ENCODE measurements around the gene UNC13B. TPM values are rescaled to one million over a fixed set of nuclear protein-coding genes. Genes with fewer than 3 reads are reported as not detected.

Gene UNC13B
- total RNA-seq, 1 donor from 2014 or later: 31.0 TPM

DNA sequence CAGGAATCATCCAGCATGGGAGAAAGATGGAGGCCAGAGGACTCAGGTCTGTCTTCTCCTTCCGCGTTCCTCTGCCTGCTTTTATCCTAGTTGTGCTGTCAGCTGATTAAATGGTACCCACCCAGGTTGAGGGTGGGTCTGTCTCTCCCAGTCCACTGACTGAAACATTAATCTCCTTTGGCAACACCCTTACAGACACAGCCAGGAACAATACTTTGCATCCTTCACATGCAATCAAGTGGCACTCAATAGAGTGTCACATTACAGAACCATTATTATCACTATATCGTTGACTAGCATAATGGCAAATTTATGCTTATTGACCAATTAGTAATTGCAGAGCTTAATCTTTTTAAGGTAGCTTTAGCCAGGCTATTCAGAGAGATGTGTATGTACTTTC, 64.8 kb downstream of the UNC13B start:
- DNase-seq (ENCODE audit: low spot score in 2 of 2, unreplicated experiment in 2 of 2): no peak
- TF ChIP-seq, protein P1, sequence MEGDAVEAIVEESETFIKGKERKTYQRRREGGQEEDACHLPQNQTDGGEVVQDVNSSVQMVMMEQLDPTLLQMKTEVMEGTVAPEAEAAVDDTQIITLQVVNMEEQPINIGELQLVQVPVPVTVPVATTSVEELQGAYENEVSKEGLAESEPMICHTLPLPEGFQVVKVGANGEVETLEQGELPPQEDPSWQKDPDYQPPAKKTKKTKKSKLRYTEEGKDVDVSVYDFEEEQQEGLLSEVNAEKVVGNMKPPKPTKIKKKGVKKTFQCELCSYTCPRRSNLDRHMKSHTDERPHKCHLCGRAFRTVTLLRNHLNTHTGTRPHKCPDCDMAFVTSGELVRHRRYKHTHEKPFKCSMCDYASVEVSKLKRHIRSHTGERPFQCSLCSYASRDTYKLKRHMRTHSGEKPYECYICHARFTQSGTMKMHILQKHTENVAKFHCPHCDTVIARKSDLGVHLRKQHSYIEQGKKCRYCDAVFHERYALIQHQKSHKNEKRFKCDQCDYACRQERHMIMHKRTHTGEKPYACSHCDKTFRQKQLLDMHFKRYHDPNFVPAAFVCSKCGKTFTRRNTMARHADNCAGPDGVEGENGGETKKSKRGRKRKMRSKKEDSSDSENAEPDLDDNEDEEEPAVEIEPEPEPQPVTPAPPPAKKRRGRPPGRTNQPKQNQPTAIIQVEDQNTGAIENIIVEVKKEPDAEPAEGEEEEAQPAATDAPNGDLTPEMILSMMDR (IDR thresholded peaks at IDR 0.05; ENCODE audit: unreplicated experiment): no peak
- Mint-ChIP-seq H3K9me3 (peaks cover 31% of the 10 kb centered on the region), H3K4me1 (peaks cover 22% of the 10 kb centered on the region), H3K4me3 (no peak overlapping the region), H3K27me3 (ENCODE audit: low read depth) (no peaks in the 10 kb centered on the region), H3K36me3 (peaks cover 9% of the 10 kb centered on the region), H3K27ac (peak overlapping the region; percentile 36)

DNA sequence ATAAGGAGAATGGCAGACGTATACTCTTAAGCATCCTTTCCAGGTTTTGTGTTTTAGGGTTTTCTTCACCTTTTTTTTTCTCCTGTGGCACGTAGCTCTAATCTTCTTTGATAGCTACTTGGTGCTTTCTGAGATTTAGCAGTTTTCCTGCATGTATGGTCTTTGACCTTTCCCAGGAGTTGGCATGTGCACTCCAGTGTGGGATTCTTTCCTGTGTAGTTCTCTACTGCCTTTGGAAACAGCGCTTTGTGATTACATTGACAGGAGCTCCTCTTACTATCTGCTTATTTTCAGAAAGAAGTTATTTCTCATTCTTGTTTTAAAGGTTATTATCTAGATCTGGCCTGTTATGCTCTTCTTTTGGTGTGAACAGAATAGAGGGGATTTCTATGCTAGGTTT, 65.5 kb downstream of the UNC13B start:
- TF ChIP-seq, protein P1 (IDR thresholded peaks at IDR 0.05; ENCODE audit: unreplicated experiment): no peak
- H3K36me3 Mint-ChIP-seq: peaks cover 9% of the 10 kb centered on the region
- peaks cover 23% of the 10 kb centered on the region for H3K4me1 Mint-ChIP-seq
- no peaks in the 10 kb centered on the region for H3K27me3 Mint-ChIP-seq (ENCODE audit: low read depth)
- no peak overlapping the region for H3K4me3 Mint-ChIP-seq
- H3K9me3 Mint-ChIP-seq: peaks cover 25% of the 10 kb centered on the region
- no peak for DNase-seq (ENCODE audit: low spot score in 2 of 2, unreplicated experiment in 2 of 2)
- peak overlapping the region; percentile 81 for H3K27ac Mint-ChIP-seq

DNA sequence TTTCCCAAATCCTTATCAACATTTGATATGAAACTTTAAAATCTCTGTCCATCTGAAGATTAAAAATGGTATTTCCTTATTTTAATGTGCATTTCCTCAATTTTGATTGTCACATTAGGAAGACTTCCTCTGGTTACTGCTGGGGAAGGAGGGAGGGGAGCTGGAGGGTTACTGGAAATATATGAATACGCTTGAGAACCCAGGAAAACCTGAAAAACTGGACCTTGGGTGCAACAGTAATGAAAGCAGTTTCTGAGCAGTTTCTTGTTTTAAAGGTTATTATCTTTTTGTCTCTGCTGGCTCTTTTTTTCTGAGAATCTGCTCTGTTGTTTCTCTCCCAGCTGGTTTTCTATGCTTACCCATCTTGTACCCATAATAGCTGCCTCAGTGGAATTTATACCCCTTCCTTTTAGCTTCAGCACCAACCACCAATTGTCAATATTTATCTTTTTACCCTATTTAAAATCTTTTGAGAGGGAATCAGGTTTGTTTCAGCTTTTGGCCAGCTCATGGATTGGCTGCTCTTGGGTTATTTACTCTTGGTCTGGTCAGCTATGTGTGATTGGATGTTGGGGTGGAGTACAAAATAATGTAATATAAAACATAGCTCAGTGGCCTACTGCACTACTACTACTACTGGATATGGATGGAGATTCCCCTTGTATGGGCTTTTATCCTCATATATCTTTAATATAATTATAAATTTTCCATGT, 67.4 kb downstream of the UNC13B start:
- no peak overlapping the region for H3K4me3 Mint-ChIP-seq
- H3K27ac Mint-ChIP-seq: peak overlapping the region; percentile 87
- H3K9me3 Mint-ChIP-seq: peaks cover 7% of the 10 kb centered on the region
- TF ChIP-seq, protein P1 (IDR thresholded peaks at IDR 0.05; ENCODE audit: unreplicated experiment): no peak
- no peaks in the 10 kb centered on the region for H3K36me3 Mint-ChIP-seq
- H3K4me1 Mint-ChIP-seq: peaks cover 23% of the 10 kb centered on the region
- no peaks in the 10 kb centered on the region for H3K27me3 Mint-ChIP-seq (ENCODE audit: low read depth)
- no peak for DNase-seq (ENCODE audit: low spot score in 2 of 2, unreplicated experiment in 2 of 2)

DNA sequence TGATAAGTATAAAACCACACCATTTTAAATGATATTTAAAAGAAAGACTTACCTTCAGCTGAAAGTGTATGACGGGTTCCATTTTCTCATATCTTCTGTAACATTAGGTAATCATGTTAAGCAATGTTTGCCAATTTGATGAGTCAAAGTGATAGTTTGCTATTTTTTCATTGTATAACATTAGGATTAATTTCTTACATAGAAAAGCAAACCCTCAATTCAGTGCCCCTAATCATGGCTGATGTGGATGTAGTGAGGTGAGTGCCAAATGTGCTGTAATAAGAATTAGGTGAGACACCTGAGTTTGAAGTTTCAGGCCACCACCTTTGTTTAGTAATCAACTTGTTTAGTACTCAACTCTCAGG, 68.0 kb downstream of the UNC13B start:
- TF ChIP-seq, protein P1 (IDR thresholded peaks at IDR 0.05; ENCODE audit: unreplicated experiment): no peak
- Mint-ChIP-seq H3K9me3 (peaks cover 1% of the 10 kb centered on the region), H3K36me3 (no peaks in the 10 kb centered on the region), H3K4me3 (no peak overlapping the region), H3K27ac (peak overlapping the region; percentile 25), H3K27me3 (ENCODE audit: low read depth) (no peaks in the 10 kb centered on the region), H3K4me1 (peaks cover 23% of the 10 kb centered on the region)
- no peak for DNase-seq (ENCODE audit: low spot score in 2 of 2, unreplicated experiment in 2 of 2)

DNA sequence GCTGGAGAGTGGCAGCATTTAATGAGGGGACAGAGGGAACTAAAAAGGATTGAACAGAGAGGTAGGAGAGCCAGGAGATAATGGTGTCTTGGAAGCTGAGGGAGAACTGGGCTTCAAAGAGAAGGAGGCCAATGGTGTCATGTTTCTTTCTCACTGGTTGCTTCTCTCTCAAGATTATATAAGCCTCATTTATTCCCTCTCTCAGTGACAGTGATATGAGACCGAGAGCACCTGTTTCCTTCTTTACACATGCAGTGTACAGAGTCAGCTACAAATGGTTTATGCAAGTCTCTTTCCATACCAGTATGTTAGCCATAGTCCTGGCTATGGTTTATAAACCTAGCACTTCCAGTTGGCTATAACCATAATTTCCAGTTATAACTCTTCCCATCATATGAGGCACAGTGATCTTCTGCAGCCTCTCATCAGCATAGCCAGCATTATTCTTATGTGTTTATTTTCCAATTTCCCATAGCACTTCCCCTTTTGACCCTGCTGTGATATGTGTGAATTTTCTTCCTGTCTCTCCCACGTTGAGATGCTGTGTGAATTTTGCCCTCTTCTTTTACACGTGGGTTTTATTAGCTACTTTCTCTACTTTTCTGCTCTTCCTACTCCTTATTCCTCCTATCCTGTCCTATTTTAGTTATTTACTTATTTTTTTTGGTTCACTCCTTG, 71.2 kb downstream of the UNC13B start:
- peaks cover 10% of the 10 kb centered on the region for H3K4me1 Mint-ChIP-seq
- H3K36me3 Mint-ChIP-seq: no peaks in the 10 kb centered on the region
- no peaks in the 10 kb centered on the region for H3K27me3 Mint-ChIP-seq (ENCODE audit: low read depth)
- H3K27ac Mint-ChIP-seq: no peak overlapping the region
- no peaks in the 10 kb centered on the region for H3K9me3 Mint-ChIP-seq
- TF ChIP-seq, protein P1 (IDR thresholded peaks at IDR 0.05; ENCODE audit: unreplicated experiment): no peak
- H3K4me3 Mint-ChIP-seq: no peak overlapping the region
- DNase-seq (ENCODE audit: low spot score in 2 of 2, unreplicated experiment in 2 of 2): no peak

Data from mesothelial cell of epicardium (in vitro differentiated cells).